Hepatocyte (in vitro differentiated cells): Measurements from ENCODE around the gene OR10K2. TPM values are rescaled to one million over a fixed set of nuclear protein-coding genes. Genes with fewer than 3 reads are reported as not detected.

Source experiments
- DNase-seq: peaks from one replicate; pipeline ENCODE4 v3.0.0-alpha.2; 2016; ENCODE audit warnings: low spot score
- H2AFZ ChIP-seq: fragments of 200-600 bp; sonication (generic); 2 replicates; pipeline ENCODE4 v1.6.0; 2016; ENCODE audit warnings: antibody characterized with exemption, mild to moderate bottlenecking
- H3K27ac ChIP-seq: fragments of 200-600 bp; sonication (generic); 2 replicates; pipeline ENCODE4 v1.5.1; 2016; ENCODE audit warnings: mild to moderate bottlenecking
- H3K27me3 ChIP-seq: fragments of 200-600 bp; sonication (generic); 2 replicates; pipeline ENCODE4 v1.6.1; 2016
- H3K36me3 ChIP-seq: fragments of 200-600 bp; sonication (generic); replicated peaks from 2 replicates; pipeline ENCODE4 v1.5.1; 2016; ENCODE audit warnings: low read depth; ENCODE audit not compliant: insufficient read depth
- H3K4me1 ChIP-seq: fragments of 200-600 bp; sonication (generic); 2 replicates; pipeline ENCODE4 v1.5.1; 2016; ENCODE audit warnings: mild to moderate bottlenecking, moderate library complexity; ENCODE audit not compliant: insufficient read depth
- H3K4me2 ChIP-seq: fragments of 200-600 bp; sonication (generic); 2 replicates; pipeline ENCODE4 v1.6.0; 2016
- H3K4me3 ChIP-seq: fragments of 200-600 bp; sonication (generic); 2 replicates; pipeline ENCODE4 v1.5.1; 2016; ENCODE audit warnings: mild to moderate bottlenecking
- H3K79me2 ChIP-seq: fragments of 200-600 bp; sonication (generic); 2 replicates; pipeline ENCODE4 v1.6.0; 2017; ENCODE audit warnings: mild to moderate bottlenecking
- H3K9me2 ChIP-seq: fragments of 200-600 bp; sonication (generic); replicated peaks from 2 replicates; pipeline ENCODE4 v1.6.0; 2017; ENCODE audit warnings: mild to moderate bottlenecking; ENCODE audit not compliant: insufficient read depth
- H3K9me3 ChIP-seq: fragments of 200-600 bp; sonication (generic); 2 replicates; pipeline ENCODE4 v1.5.1; 2016; ENCODE audit warnings: low read depth, mild to moderate bottlenecking
- H4K20me1 ChIP-seq: fragments of 200-600 bp; sonication (generic); 2 replicates; pipeline ENCODE4 v1.6.0; 2016; ENCODE audit warnings: mild to moderate bottlenecking; ENCODE audit not compliant: insufficient read depth, poor library complexity, severe bottlenecking
- CTCF ChIP-seq: fragments of 200-600 bp; sonication (generic); IDR thresholded peaks from 2 replicates; pipeline ENCODE4 v1.5.1; 2016; ENCODE audit warnings: antibody characterized with exemption, mild to moderate bottlenecking; ENCODE audit not compliant: poor library complexity
- EZH2 ChIP-seq: fragments of 200-600 bp; sonication (generic); IDR thresholded peaks from 2 replicates; pipeline ENCODE4 v1.6.1; 2016; ENCODE audit warnings: antibody characterized with exemption, mild to moderate bottlenecking, borderline replicate concordance
- EZH2phosphoT487 ChIP-seq: fragments of 200-600 bp; sonication (generic); IDR thresholded peaks from one replicate; pipeline ENCODE4 v1.6.1; 2018; ENCODE audit warnings: antibody characterized with exemption, mild to moderate bottlenecking, low read depth, moderate library complexity; ENCODE audit not compliant: unreplicated experiment, severe bottlenecking
- WGBS: methylation state at CpG from one replicate; pipeline ENCODE4 v1.1.6; 2016; ENCODE audit warnings: low lambda C conversion rate; ENCODE audit errors: missing lambda C conversion rate; 5-methylcytosine and 5-hydroxymethylcytosine counted together
- polyA plus RNA-seq: library from polyadenylated mRNA; unstranded; fragments of >200 nt; fragmentation: Nextera tagmentation; extraction: Ambion mirVana; gene quantifications from 2 replicates; pipeline ENCODE4 v1.2.1, GENCODE V29; 2016
- total RNA-seq: library from RNA; depleted of rRNA; stranded (reverse); fragments of >200 nt; gene quantifications from 2 replicates; pipeline ENCODE4 v1.2.3, GENCODE V29; 2014

Gene OR10K2
- total and polyA plus RNA-seq, 2 experiments from 2014 or later, result not detected

- no peaks in the 10 kb centered on the region for H3K27me3 ChIP-seq
Measured at GRCh38 chr1:158396646-158397045, 29.4 kb downstream of the OR10K2 start.

GRCh38 chr1:158393476-158393875 lies 32.6 kb downstream of the OR10K2 start:
- Histone ChIP-seq H3K79me2 (no peaks in the 10 kb centered on the region), H3K9me3 (no peaks in the 10 kb centered on the region), H4K20me1 (no peaks in the 10 kb centered on the region), H3K4me1 (no peaks in the 10 kb centered on the region), H2AFZ (no peak overlapping the region), H3K9me2 (no peaks in the 10 kb centered on the region), H3K27me3 (no peaks in the 10 kb centered on the region), H3K36me3 (no peaks in the 10 kb centered on the region), H3K4me2 (no peak overlapping the region), H3K27ac (no peak overlapping the region), H3K4me3 (no peak overlapping the region)
- WGBS, result 96% methylated on average over 5 of the region's 5 CpGs
- DNase-seq, result no peak
- TF ChIP-seq CTCF (no peak), EZH2phosphoT487 (no peak), EZH2 (no peak)

More at GRCh38 chr1:158396646-158397045, 29.4 kb downstream of the OR10K2 start:
- Histone ChIP-seq H3K4me3 (no peak overlapping the region), H2AFZ (no peak overlapping the region), H3K4me2 (no peak overlapping the region), H3K9me2 (no peaks in the 10 kb centered on the region), H3K27ac (no peak overlapping the region), H3K36me3 (no peaks in the 10 kb centered on the region), H3K9me3 (no peaks in the 10 kb centered on the region), H4K20me1 (no peaks in the 10 kb centered on the region), H3K79me2 (no peaks in the 10 kb centered on the region), H3K4me1 (no peaks in the 10 kb centered on the region)
- TF ChIP-seq EZH2, result no peak
- TF ChIP-seq CTCF, result no peak
- no peak for TF ChIP-seq EZH2phosphoT487
- WGBS, result 84% methylated on average over 3 of the region's 3 CpGs
- no peak for DNase-seq

GRCh38 chr1:158391099-158391498 lies 34.9 kb downstream of the OR10K2 start:
- Histone ChIP-seq H3K27me3 (no peaks in the 10 kb centered on the region), H3K27ac (no peak overlapping the region), H3K4me1 (no peaks in the 10 kb centered on the region), H4K20me1 (no peaks in the 10 kb centered on the region), H3K4me3 (no peak overlapping the region), H3K9me3 (no peaks in the 10 kb centered on the region), H3K79me2 (no peaks in the 10 kb centered on the region), H3K4me2 (no peak overlapping the region), H2AFZ (no peak overlapping the region), H3K9me2 (no peaks in the 10 kb centered on the region), H3K36me3 (no peaks in the 10 kb centered on the region)
- no peak for DNase-seq
- TF ChIP-seq EZH2phosphoT487 (no peak), EZH2 (no peak), CTCF (no peak)

- no peaks in the 10 kb centered on the region for H3K36me3 ChIP-seq
- H3K9me2 ChIP-seq, result no peaks in the 10 kb centered on the region
- H3K79me2 ChIP-seq, result no peaks in the 10 kb centered on the region
- H3K4me3 ChIP-seq, result no peak overlapping the region
- no peak overlapping the region for H3K27ac ChIP-seq
- 41% methylated on average over 1 of the region's 1 CpG for WGBS
- no peaks in the 10 kb centered on the region for H3K4me1 ChIP-seq
- no peaks in the 10 kb centered on the region for H3K9me3 ChIP-seq
- no peaks in the 10 kb centered on the region for H3K27me3 ChIP-seq
- no peaks in the 10 kb centered on the region for H4K20me1 ChIP-seq
- no peak for DNase-seq
- no peak overlapping the region for H3K4me2 ChIP-seq
- TF ChIP-seq EZH2 (no peak), EZH2phosphoT487 (no peak), CTCF (no peak)
- H2AFZ ChIP-seq, result no peak overlapping the region
Measured at GRCh38 chr1:158390331-158390730, 35.7 kb downstream of the OR10K2 start.
